Embryonic facial prominence (tissue), 1 donor: ENCODE results near the gene UBE2O.

ENCODE experiments used
- DNase-seq: peaks from one replicate; pipeline ENCODE4 v3.0.0-alpha.2; 2016; ENCODE audit errors: extremely low spot score

UBE2O gene

DNA sequence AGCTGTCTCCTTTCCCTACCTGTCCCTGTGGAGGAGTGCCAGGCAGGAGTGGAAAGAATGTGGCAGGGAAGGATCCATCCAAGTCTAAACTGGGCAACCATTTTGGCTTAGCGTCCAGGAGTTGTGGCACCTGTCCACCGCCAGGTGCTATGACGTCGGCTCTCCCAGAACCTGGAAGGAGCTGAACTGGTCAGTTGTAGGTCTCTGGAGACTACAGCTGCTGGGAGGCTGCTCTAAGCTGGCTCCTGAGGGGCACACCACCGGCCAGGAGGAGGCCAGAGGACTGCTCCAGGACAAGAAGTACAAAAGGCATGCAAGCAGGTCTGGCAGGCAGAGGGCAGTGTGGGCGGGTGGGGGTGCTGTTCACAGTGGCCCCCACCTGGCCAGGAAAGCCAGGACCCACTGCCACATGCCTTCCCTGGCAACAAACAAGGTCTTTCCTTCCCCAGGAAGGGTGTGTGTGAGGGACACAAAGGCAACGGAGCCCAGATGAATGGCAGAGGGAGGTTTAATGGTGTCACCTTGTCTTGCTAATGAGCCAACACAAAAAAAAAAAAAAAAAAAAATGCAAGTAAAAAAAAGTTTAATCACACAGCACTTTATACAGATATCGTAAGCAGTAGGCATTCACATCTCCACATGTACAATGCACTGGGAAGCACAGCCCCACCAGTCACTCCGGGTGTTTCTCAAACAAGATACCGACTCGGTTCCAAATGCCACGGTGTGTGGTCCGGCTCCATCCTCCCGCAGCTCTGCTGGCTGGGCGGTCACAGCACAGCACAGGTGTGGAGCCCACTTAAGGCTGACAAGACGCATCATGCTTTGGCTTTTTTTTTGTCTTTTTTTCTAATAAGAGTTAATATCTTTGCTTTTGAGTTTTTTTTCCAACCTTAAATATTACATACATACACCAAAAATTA, 63.7 kb downstream of the UBE2O start:
- DNase-seq: no peak

DNA sequence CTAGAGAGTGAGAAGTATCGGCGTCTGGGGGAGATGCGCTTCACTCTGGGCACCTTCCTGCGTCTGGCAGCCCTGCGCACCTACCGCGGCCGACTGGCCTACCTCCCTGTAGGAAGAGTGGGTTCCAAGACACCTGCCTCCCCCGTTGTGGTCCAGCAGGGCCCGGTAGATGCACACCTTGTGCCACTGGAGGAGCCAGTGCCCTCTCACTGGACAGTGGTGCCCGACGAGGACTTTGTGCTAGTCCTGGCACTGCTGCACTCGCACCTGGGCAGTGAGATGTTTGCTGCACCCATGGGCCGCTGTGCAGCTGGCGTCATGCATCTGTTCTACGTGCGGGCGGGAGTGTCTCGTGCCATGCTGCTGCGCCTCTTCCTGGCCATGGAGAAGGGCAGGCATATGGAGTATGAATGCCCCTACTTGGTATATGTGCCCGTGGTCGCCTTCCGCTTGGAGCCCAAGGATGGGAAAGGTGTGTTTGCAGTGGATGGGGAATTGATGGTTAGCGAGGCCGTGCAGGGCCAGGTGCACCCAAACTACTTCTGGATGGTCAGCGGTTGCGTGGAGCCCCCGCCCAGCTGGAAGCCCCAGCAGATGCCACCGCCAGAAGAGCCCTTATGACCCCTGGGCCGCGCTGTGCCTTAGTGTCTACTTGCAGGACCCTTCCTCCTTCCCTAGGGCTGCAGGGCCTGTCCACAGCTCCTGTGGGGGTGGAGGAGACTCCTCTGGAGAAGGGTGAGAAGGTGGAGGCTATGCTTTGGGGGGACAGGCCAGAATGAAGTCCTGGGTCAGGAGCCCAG, 65.8 kb downstream of the UBE2O start:
- no peak for DNase-seq

DNA sequence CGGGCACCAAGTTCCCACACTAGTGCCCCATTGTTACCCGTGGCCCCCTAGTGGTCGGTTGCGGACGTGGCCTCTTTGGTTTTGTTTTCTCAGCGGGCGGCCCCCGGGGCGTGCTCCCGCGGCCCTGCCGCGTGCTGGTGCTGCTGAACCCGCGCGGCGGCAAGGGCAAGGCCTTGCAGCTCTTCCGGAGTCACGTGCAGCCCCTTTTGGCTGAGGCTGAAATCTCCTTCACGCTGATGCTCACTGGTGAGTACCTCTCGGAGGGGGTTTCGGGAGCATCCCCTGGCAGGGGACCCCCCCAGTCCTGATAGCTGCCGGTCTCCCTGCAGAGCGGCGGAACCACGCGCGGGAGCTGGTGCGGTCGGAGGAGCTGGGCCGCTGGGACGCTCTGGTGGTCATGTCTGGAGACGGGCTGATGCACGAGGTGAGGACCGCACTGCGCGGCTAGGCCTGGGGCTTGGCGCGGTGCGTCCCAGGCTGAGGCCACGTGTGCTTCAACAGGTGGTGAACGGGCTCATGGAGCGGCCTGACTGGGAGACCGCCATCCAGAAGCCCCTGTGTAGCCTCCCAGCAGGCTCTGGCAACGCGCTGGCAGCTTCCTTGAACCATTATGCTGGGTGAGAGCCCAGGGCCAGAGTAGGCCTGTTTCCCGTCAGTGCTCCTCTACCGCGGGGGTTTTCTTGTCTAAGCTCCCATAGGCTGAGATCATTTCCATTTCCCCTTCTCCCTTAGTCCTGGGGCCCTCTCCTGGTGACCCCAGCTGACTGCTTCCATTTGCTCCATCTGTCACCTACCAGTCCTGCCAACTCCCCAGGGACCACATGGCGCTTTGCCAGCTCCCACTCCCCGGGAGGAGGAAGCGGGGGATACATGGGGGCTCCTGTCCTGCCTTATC, 66.8 kb downstream of the UBE2O start:
- DNase-seq: no peak

DNA sequence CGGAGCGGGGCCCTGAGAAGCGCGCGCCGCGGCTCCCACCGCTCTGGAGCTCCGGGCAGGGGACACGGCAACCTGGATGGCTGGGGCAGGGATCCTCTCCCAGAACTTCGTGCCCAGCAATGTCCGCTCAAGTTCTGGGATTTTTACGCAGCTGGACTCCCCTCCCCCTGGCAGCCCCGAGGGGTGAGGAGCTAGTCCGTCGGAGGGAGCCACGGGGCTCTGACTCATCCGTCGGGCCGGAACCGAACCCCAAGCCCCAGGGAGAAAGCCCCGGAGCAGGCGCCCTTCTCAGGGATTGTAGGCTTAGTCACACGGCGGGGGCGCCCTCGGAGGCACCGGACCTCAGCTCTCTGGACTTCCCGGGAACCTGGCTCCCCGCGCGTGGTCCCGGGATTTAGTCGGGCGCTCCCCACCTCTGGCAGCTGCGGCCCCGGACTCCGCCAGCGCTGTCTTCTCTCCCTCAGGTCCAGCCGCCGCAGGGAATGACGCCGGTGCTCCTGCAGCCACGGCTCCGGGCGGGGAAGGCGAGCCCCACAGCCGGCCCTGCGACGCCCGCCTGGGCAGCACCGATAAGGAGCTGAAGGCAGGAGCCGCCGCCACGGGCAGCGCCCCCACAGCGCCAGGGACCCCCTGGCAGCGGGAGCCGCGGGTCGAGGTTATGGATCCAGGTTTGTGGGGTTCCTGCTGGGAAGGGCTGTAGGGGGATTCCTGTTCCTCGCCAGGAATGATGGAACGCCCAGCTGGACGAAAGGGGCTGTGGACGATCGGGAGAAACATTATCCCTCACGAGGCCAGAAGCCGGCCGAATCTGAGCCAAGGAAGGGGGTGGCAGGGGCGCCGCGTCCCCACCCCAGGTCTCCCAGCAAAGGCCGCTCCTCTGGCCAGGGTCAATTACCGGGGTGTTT, 67.7 kb downstream of the UBE2O start:
- DNase-seq: no peak

DNA sequence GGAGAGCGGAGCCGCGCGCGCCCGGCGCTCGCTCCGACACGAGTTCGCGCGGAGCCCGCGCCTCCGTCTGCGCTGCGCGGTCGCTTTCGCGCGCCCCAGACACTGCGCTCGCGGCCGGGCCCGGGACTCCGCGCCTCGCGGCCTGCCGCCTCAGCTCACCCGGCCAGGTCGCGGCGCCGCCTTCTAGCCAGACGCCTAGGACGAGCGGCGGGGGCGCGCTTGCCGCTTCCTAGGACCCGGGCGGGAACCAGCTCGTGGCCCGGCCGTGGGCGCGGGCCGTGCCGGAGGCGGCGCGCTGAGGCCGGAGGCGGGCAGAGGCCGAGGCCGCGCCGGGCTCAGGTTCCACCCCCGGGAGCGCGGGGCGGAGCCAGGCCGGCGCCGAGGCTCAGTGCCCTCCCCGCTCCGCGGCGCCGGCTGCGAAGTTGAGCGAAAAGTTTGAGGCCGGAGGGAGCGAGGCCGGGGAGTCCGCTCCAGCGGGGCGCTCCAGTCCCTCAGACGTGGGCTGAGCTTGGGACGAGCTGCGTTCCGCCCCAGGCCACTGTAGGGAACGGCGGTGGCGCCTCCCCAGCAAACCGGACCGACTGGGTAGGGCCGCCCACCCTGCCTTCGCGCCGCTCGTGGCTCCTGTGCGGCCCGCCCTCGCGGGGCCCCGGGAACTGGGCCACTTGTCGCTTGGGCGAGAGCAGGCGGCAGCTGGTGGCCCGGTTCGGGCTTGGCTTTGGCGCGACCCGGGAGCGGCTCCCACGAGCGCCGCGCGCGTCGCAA, 68.5 kb downstream of the UBE2O start, which contains the start of gene SPHK1:
SPHK1 (plus strand) TSS at position 388 of the 765 bp plus-strand sequence. CDS start 1,036 bp downstream, outside the sequence.
- no peak for DNase-seq

DNA sequence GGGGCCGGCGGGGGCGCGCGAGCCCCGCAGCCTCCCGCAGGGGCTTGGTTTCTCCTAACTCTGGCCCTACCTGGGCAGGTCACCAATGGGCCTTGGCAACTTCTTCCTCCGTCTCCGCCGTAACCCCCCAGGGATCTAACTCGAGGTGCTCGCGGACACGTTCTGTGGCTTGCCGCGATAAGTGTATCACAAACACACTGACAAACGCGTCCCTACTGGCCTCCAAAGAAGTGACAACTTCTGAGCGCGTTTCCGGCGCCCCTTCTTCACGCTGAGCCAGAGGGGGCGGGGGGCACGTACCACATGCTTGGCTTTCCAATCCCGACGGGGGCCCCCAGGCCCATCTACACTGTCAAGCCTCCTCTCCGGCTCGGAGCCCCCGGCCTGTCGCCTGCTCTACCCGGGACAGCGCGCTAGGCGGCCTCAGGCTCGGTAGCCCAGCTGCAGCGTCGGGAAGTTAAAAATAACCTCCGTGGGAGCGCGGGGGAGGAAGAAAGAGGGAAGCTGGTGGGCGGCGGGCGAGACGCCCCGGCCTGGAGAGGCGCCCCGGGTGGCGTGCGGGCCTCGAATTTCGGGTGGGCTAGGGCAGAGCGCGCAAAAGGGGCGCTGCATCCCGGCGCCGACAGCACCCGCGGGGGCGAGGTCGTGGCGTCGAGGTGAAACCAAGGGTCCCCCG, 69.3 kb downstream of the UBE2O start:
- DNase-seq: no peak

DNA sequence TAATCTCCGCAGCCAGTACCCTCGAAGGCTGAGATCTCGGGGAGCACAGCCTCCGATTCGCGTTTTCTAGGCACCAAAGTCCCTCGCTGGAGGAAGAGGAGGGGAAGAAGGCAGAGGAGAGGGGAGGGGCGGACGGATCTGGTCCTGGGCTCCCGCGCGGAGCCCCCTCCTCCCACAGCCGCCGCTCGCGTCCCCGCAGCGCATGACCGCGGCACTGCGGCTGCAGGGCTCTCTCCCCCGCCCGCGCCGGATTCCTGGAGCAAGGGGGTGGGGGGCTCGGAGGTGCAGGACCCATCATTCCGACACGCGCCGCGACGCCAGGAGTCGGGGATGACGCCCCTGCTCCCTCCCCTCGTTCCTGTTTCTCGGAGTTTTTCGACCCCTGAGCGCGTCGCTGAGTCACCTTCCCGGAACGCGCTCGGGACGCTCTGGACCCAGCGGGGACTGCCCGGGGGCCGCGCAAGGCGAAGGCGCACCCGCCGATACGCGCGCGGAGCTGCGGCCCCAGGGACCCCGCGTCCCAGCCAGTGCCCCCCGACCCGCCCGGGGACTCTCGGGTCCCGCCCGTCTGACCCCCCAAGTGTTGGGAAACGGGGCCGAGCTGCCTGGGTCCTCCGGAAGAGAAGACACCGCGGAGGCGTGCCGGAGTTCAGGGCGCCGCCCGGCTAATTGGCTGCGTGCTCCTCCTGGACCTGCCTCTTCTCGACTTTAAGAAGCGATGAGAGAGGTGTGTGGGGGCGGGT, 70.0 kb downstream of the UBE2O start:
- no peak for DNase-seq

DNA sequence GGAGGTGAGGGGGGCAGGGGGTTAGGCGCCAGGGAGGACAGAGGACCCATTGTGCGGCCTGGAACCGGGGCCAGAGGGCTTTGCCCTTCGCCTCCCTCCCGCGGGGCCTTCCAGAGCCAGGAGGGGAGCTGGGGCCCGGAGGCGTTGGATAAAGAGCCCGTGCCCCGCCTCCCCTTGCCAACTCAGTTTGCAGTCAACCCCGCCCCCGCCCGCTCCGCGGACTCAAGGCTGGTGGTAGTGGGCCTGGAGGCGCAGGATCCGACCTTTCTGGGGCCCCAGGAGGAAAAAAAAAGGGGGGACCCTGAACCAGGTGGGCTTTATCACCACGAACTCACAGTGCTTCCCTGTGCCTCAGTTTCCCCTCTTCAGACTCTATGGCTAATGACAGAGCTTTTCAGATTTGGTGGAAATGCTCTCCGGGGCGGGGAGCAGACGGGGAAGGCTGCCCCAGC, 70.6 kb downstream of the UBE2O start:
- DNase-seq: no peak

DNA sequence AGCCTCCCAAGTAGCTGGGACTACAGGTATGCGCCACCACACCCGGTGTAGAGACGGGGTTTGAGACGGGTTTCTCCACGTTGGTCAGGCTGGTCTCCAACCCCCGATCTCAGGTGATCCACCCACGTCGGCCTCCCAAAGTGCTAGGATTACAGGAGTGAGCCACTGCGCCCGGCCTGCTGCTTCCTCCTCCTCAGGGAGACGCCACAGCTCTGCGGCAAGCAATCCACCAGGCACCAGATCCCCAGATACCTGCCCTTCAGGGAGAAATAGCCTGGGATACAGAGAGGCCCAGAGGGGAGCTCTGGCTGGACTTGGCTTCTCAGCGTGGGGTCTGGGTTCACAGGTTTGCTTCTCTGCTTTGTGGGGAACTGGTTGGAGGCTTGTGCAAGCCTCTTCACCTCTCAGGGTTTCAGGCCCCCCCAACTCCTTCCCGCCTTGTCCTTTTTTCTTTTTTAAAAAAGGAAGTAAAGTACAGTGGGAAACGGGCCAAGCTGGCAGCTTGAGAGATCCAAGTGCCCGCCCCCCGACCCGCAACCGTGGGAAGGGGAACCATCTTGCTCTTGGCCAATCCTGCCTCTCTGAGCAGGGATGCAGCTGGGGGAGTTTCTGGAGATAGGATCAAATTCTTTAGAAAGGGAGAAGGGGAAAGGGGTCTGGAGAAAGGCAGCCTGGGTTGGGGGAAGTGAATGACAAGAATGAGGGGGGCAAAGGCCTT, 71.2 kb downstream of the UBE2O start:
- no peak for DNase-seq

DNA sequence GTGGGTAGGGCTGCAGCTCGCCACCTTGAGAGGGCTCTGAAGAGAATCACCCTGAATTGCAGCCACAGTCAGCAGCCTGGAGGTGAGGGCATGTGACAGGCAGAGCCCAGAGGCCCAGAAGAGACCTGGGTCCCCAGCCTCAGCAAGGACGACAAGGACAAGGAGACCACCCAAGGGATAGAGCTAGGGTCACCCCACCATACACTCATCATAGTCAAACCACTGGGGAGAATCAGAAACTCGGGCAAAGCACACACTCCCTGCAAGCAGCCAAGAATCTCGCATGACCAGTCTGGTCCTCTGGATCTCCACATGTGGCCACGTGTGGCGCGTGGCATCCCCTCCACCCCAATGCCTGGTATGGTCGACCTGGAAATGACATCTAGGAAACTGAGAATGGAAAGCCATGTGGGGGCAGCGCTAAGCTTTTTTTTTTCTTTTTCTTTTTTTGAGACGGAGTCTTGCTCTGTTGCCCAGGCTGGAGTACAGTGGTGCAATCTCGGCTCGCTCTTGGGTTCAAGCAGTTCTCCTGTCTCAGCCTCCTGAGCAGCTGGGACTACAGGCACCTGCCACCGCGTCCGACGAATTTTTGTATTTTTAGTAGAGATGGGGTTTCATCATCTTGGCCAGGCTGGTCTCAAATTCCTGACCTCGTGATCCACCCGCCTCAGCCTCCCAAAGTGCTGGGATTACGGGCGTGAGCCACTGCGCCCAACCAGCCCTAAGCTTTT, 73.1 kb downstream of the UBE2O start:
- DNase-seq: no peak

DNA sequence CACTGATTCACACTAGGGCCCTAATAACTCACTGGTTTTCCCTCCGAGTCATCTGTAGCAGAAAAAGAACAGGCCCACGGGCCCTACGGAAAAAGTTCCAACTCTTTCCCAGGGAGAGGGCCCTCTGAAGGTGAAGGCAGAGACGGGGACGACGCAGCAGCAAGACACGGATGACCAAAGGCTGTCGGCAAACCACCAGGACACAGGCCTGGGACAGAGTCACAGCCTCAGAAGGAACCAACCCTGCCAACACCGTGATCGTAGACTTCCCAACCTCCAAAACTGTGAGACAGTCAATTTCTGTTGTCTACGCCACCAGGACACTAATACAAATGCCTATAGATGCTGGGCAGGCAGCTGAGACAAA, 73.7 kb downstream of the UBE2O start:
- no peak for DNase-seq

DNA sequence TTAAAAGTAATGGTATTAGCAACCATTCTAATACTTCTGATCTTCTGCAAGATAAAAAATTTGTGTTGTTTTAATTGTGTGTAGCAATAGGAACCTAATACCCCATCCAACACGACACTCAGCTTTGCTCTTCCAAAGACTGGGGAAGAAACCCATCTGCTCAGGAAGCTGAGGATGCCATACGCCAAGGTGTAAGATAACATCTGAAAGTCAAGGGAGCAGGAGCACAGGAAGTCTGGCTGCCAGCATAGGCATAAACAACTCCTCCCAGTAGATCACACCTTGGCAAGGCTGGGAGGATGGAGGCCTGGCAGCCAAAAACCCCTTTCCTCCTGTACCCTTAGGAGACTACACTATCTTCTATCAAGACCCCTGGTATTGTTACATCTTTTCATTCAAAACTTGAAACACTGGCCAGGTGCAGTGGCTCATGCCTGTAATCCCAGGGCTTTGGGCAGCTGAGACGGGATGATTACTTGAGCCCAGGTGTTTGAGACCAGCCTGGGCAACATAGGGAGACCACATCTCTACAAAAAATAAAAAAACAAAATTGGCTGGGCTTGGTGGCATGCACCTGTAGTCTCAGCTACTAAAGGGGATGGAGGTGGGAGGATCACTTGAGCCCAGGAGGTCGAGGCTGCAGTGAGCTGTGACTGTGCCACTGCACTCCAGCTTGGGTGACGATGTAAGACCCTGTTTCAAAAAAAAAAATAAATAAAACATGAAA, 74.2 kb downstream of the UBE2O start:
- DNase-seq: no peak

DNA sequence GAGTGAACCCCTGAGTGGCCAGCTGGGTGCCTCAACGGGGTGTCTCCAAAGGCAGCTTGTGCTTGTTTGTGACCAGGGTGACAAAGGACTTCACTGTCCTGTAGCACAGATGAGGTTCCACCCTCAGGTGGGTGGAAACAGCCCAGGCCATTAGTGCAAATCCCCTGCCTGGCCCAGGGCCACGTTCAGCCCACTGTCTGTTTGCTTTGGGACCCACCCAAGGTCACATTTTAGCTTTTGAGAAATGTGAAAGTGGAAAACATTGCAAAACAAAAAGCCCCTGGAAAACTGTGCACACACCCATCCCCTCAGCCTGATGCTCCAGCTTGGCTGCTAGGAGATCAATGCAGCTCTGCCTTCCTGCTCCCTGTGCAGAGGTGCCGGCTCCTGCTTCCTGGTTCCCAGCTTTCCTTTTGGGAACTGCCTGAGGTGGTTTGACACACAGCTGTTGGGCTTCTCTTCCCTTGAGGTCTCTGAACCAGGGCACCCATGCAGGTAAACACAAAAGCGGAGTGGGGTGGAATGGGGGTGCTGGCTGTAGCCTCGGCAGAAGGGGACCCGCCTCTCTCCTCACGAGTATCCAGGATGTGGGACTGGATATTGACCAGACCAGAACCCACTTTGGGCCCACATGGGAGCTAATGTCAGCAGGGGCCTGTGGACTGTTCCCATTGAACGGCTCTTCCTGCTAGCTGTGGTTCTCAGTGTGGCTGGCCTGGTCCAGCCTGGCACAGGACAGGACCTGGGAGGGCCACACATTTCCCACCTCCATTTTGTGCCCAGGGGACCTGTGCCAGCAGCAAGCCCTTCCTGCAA, 76.4 kb downstream of the UBE2O start:
- no peak for DNase-seq

DNA sequence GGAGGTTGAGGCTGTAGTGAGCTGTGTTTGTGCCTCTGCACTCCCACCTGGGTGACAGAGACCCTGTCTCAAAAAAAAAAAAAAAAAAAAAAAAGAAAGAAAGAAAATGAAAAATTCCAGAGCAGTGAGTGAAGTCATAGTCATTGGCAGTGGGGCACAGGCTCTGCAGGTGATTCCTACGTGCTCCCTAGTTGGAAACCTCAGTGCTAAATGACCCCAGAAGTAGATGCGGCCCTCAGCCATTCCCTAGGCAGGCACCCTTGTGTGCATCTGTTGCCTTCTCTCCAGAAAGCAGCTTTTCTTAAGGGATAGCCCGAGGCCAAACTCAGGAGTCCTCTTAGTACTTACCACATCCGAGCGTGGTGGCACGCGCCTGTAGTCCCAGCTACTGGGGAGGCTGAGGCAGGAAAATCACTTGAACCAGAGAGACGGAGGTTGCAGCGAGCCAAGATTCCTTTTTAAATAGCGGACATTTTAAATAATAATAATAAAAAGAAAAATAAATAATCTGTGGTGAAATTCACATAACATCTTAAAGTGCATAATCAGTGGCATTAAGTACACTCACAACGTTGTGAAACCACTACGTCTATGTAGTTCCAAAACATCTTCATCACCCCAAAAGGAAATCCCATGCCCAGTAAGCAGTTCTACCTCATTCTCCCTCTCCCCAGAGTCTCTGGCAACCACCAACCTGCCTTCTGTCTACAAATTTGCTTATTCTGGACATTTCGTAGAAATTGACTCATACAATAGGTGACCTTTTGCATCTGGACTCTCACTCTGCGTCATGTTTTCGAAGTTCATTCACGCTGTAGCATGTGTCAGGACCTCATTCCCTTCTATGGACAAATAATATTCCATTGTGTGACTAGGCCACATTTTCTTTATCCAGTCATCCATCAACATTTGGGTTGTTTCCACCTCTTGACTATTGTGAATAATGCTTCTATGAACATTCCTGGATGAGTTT, 81.0 kb downstream of the UBE2O start:
- no peak for DNase-seq
